Measurements from ENCODE around the gene ERVK3-1. TPM values are rescaled to one million over a fixed set of nuclear protein-coding genes. Genes with fewer than 3 reads are reported as not detected.

Gene ERVK3-1
- total and polyA plus RNA-seq, 4 experiments from 2014 or later = 59.3 to 76.6 (median 73.1) TPM

- Histone ChIP-seq H3K27me3 (ENCODE audit: insufficient read depth, low read length) (no peaks in the 10 kb centered on the region), H3K36me3 (ENCODE audit: insufficient read depth, low read length) (no peaks in the 10 kb centered on the region), H3K4me1 (ENCODE audit: insufficient read depth, low read length) (peaks cover 26% of the 10 kb centered on the region), H3K27ac (ENCODE audit: low read depth, low read length) (no peak overlapping the region), H3K4me3 (ENCODE audit: low read length in 2 of 2) (no peak overlapping the region), H3K9me3 (ENCODE audit: control insufficient read depth in 1 of 2, low read length in 2 of 2) (no peaks in the 10 kb centered on the region)
- ChIA-PET CTCF (ENCODE audit: partially characterized antibody) (no interaction called here), POLR2A (ENCODE audit: partially characterized antibody) (interaction anchor here (1.2 to 6.8 kb wide), 2 partner anchors 11 to 30 kb away, joined by 3 to 77 read pairs; partner anchors contain the start of gene ZNF497)
- H3K4me3 Mint-ChIP-seq = no peak overlapping the region
- peaks cover 0 to 7% of the 10 kb centered on the region in 2 donors for H3K36me3 Mint-ChIP-seq
- no peaks in the 10 kb centered on the region for H3K9me3 Mint-ChIP-seq
- peaks cover 8 to 38% (median 21%) of the 10 kb centered on the region in 4 donors for H3K4me1 Mint-ChIP-seq
- H3K27me3 Mint-ChIP-seq = peaks cover 0 to 2% of the 10 kb centered on the region in 2 donors
- no peak for DNase-seq
- H3K27ac Mint-ChIP-seq = peak overlapping the region in 1 of 7 donors; percentile 38
- intact Hi-C loops (cut with micrococcal nuclease) = no loop called here
These were observed 47.0 kb downstream of the ERVK3-1 start for GRCh38 chr19:58351990-58352755.

- Mint-ChIP-seq H3K9me3 (no peaks in the 10 kb centered on the region), H3K27ac (peak within 1 kb of the TSS in 2 of 7 donors; percentile 12 to 38), H3K27me3 (peaks cover 0 to 2% of the 10 kb centered on the region in 2 donors), H3K36me3 (peaks cover 0 to 7% of the 10 kb centered on the region in 2 donors), H3K4me1 (peaks cover 4 to 33% (median 18%) of the 10 kb centered on the region in 4 donors), H3K4me3 (no peak within 1 kb of the TSS)
- ChIA-PET CTCF (ENCODE audit: partially characterized antibody) (no interaction called here), POLR2A (ENCODE audit: partially characterized antibody) (interaction anchor here (1.2 kb wide), 1 partner anchor 29 kb away, joined by 3 read pairs; no protein-coding TSS in a partner anchor)
- H3K27me3 ChIP-seq (ENCODE audit: insufficient read depth, low read length) = no peaks in the 10 kb centered on the region
- H3K27ac ChIP-seq (ENCODE audit: low read depth, low read length) = no peak within 1 kb of the TSS
- no peaks in the 10 kb centered on the region for H3K9me3 ChIP-seq (ENCODE audit: control insufficient read depth in 1 of 2, low read length in 2 of 2)
- H3K4me3 ChIP-seq (ENCODE audit: low read length in 2 of 2) = no peak within 1 kb of the TSS
- peaks cover 25% of the 10 kb centered on the region for H3K4me1 ChIP-seq (ENCODE audit: insufficient read depth, low read length)
- no peak for DNase-seq
- intact Hi-C loops (cut with micrococcal nuclease) = no loop called here
- H3K36me3 ChIP-seq (ENCODE audit: insufficient read depth, low read length) = no peaks in the 10 kb centered on the region
These were observed 47.8 kb downstream of the ERVK3-1 start, which contains the start of gene A1BG for GRCh38 chr19:58352760-58353671. Gene A1BG, minus strand, starts transcription at chr19:58353492. Its CDS starts 55 bp downstream, at chr19:58353437.

- H3K4me3 Mint-ChIP-seq = no peak overlapping the region
- H3K9me3 Mint-ChIP-seq = no peaks in the 10 kb centered on the region
- CTCF ChIA-PET (ENCODE audit: partially characterized antibody) = no interaction called here
- H3K27ac Mint-ChIP-seq = peak overlapping the region in 1 of 7 donors; percentile 12
- Histone ChIP-seq H3K27me3 (ENCODE audit: insufficient read depth, low read length) (no peaks in the 10 kb centered on the region), H3K4me1 (ENCODE audit: insufficient read depth, low read length) (peaks cover 18% of the 10 kb centered on the region), H3K27ac (ENCODE audit: low read depth, low read length) (no peak overlapping the region), H3K4me3 (ENCODE audit: low read length in 2 of 2) (no peak overlapping the region), H3K36me3 (ENCODE audit: insufficient read depth, low read length) (no peaks in the 10 kb centered on the region), H3K9me3 (ENCODE audit: control insufficient read depth in 1 of 2, low read length in 2 of 2) (no peaks in the 10 kb centered on the region)
- intact Hi-C loops (cut with micrococcal nuclease) = no loop called here
- H3K36me3 Mint-ChIP-seq = peaks cover 0 to 7% of the 10 kb centered on the region in 2 donors
- H3K4me1 Mint-ChIP-seq = peaks cover 2 to 25% (median 11%) of the 10 kb centered on the region in 4 donors
- POLR2A ChIA-PET (ENCODE audit: partially characterized antibody) = interaction anchor here (0.9 kb wide), 1 partner anchor 9 kb away, joined by 3 read pairs; no protein-coding TSS in a partner anchor
- DNase-seq = no peak
- peaks cover 0 to 2% of the 10 kb centered on the region in 2 donors for H3K27me3 Mint-ChIP-seq
These were observed 48.7 kb downstream of the ERVK3-1 start for GRCh38 chr19:58353717-58354477.

GRCh38 chr19:58354478-58355030 lies 49.4 kb downstream of the ERVK3-1 start:
- CTCF ChIA-PET (ENCODE audit: partially characterized antibody) = no interaction called here
- no peak for DNase-seq
- H3K27ac ChIP-seq (ENCODE audit: low read depth, low read length) = no peak overlapping the region
- H3K36me3 ChIP-seq (ENCODE audit: insufficient read depth, low read length) = no peaks in the 10 kb centered on the region
- H3K4me1 ChIP-seq (ENCODE audit: insufficient read depth, low read length) = peaks cover 18% of the 10 kb centered on the region
- no peaks in the 10 kb centered on the region for H3K9me3 Mint-ChIP-seq
- peaks cover 0 to 2% of the 10 kb centered on the region in 2 donors for H3K27me3 Mint-ChIP-seq
- H3K36me3 Mint-ChIP-seq = peaks cover 0 to 4% of the 10 kb centered on the region in 2 donors
- intact Hi-C loops (cut with micrococcal nuclease) = no loop called here
- H3K4me3 ChIP-seq (ENCODE audit: low read length in 2 of 2) = no peak overlapping the region
- POLR2A ChIA-PET (ENCODE audit: partially characterized antibody) = interaction anchor here (0.9 kb wide), 1 partner anchor 8 kb away, joined by 3 read pairs; no protein-coding TSS in a partner anchor
- H3K27ac Mint-ChIP-seq = no peak overlapping the region
- H3K4me1 Mint-ChIP-seq = peaks cover 2 to 25% (median 9%) of the 10 kb centered on the region in 4 donors
- H3K9me3 ChIP-seq (ENCODE audit: control insufficient read depth in 1 of 2, low read length in 2 of 2) = no peaks in the 10 kb centered on the region
- no peak overlapping the region for H3K4me3 Mint-ChIP-seq
- H3K27me3 ChIP-seq (ENCODE audit: insufficient read depth, low read length) = no peaks in the 10 kb centered on the region

GRCh38 chr19:58355215-58355796 lies 50.1 kb downstream of the ERVK3-1 start:
- ChIA-PET CTCF (ENCODE audit: partially characterized antibody) (no interaction called here), POLR2A (ENCODE audit: partially characterized antibody) (interaction anchor here (1.1 to 2.2 kb wide), 3 partner anchors 8 to 49 kb away, joined by 3 to 22 read pairs (median 3); no protein-coding TSS in a partner anchor)
- no peaks in the 10 kb centered on the region for H3K9me3 ChIP-seq (ENCODE audit: control insufficient read depth in 1 of 2, low read length in 2 of 2)
- peaks cover 18% of the 10 kb centered on the region for H3K4me1 ChIP-seq (ENCODE audit: insufficient read depth, low read length)
- H3K36me3 ChIP-seq (ENCODE audit: insufficient read depth, low read length) = no peaks in the 10 kb centered on the region
- no peak overlapping the region for H3K4me3 ChIP-seq (ENCODE audit: low read length in 2 of 2)
- H3K27me3 Mint-ChIP-seq = no peaks in the 10 kb centered on the region
- no peak overlapping the region for H3K27ac ChIP-seq (ENCODE audit: low read depth, low read length)
- no peaks in the 10 kb centered on the region for H3K27me3 ChIP-seq (ENCODE audit: insufficient read depth, low read length)
- H3K9me3 Mint-ChIP-seq = no peaks in the 10 kb centered on the region
- H3K4me3 Mint-ChIP-seq = peak overlapping the region in 5 of 8 donors; percentile 13 to 72 (median 61)
- H3K4me1 Mint-ChIP-seq = peaks cover 0 to 25% (median 7%) of the 10 kb centered on the region in 4 donors
- intact Hi-C loops (cut with micrococcal nuclease) = no loop called here
- DNase-seq = no peak
- peaks cover 0 to 2% of the 10 kb centered on the region in 2 donors for H3K36me3 Mint-ChIP-seq
- H3K27ac Mint-ChIP-seq = peak overlapping the region in 1 of 7 donors; percentile 68
